Stimulated activated CD4-positive, alpha-beta T cell treated with anti-CD3 and anti-CD28 coated beads, Interleukin-1b, Interleukin-23, amount 100 ng/mL, for 48 hours (primary cell): ENCODE data around the gene PARD3.
A peak's percentile ranks its signal among the peaks of the same experiment; 100 is the strongest.
"Not testable (repeated sequence)": the region's sequence is repeated elsewhere in the genome, so short reads cannot be mapped to it uniquely, and the experiment has no call there.

ENCODE experiments used
- DNase-seq: peaks from one replicate; pipeline ENCODE4 v3.0.0-alpha.2; 2020

The PARD3 gene

GRCh38 chr10:34280599-34281374 lies 534.3 kb downstream of the PARD3 start:
- no peak for DNase-seq

- no peak for DNase-seq
These were observed 539.4 kb downstream of the PARD3 start for GRCh38 chr10:34275626-34276130.

- no peak for DNase-seq
These were observed 540.2 kb downstream of the PARD3 start for GRCh38 chr10:34274906-34275305.

GRCh38 chr10:34273340-34273739 lies 541.8 kb downstream of the PARD3 start:
- no peak for DNase-seq

- DNase-seq: no peak
These were observed 542.8 kb downstream of the PARD3 start for GRCh38 chr10:34272316-34272715.

GRCh38 chr10:34268410-34268809 lies 546.7 kb downstream of the PARD3 start:
- DNase-seq: not testable (repeated sequence)

- DNase-seq: no peak
These were observed 552.1 kb downstream of the PARD3 start for GRCh38 chr10:34262985-34263384.

GRCh38 chr10:34260904-34261303 lies 554.2 kb downstream of the PARD3 start:
- no peak for DNase-seq

- DNase-seq: no peak
These were observed 558.9 kb downstream of the PARD3 start for GRCh38 chr10:34256216-34256615.

GRCh38 chr10:34255035-34255434 lies 560.1 kb downstream of the PARD3 start:
- DNase-seq: no peak

- DNase-seq: peak; percentile 15
These were observed 560.5 kb downstream of the PARD3 start for GRCh38 chr10:34254596-34254995.

- no peak for DNase-seq
These were observed 563.0 kb downstream of the PARD3 start for GRCh38 chr10:34252111-34252510.

GRCh38 chr10:34251177-34251576 lies 563.9 kb downstream of the PARD3 start:
- DNase-seq: no peak

GRCh38 chr10:34250722-34251121 lies 564.4 kb downstream of the PARD3 start:
- DNase-seq: no peak

- DNase-seq: no peak
These were observed 565.5 kb downstream of the PARD3 start for GRCh38 chr10:34249634-34250033.

- DNase-seq: no peak
These were observed 567.5 kb downstream of the PARD3 start for GRCh38 chr10:34247560-34247959.

GRCh38 chr10:34244756-34245484 lies 570.2 kb downstream of the PARD3 start:
- DNase-seq: no peak

GRCh38 chr10:34241226-34242000 lies 573.7 kb downstream of the PARD3 start:
- DNase-seq: no peak

- no peak for DNase-seq
These were observed 575.1 kb downstream of the PARD3 start for GRCh38 chr10:34240039-34240438.

- no peak for DNase-seq
These were observed 577.1 kb downstream of the PARD3 start for GRCh38 chr10:34237898-34238455.

GRCh38 chr10:34236931-34237330 lies 578.2 kb downstream of the PARD3 start:
- no peak for DNase-seq

GRCh38 chr10:34235164-34235832 lies 579.8 kb downstream of the PARD3 start:
- DNase-seq: no peak
